Stimulated activated memory B cell treated with anti-CD40 and anti-IgM and Interleukin-4, amounts not matched to agents 10 μg/mL and 1 μg/mL and 100 μg/mL, for 72 hours (primary cell): ENCODE data around the gene C2CD2.
"Not testable (repeated sequence)": the region's sequence is repeated elsewhere in the genome, so short reads cannot be mapped to it uniquely, and the experiment has no call there.

Source experiments
- ATAC-seq: fragments of 150-1000 bp; cut with Tn5 transposase; 2 replicates; pipeline ENCODE4 v1.10.0; 2021
- H3K27ac Mint-ChIP-seq: one replicate; pipeline ENCODE4 v1.8.0; 2022; ENCODE audit warnings: mild to moderate bottlenecking, mixed read lengths
- H3K27me3 Mint-ChIP-seq: one replicate; pipeline ENCODE4 v1.8.0; 2022; ENCODE audit warnings: mixed read lengths
- H3K36me3 Mint-ChIP-seq: one replicate; pipeline ENCODE4 v1.8.0; 2022; ENCODE audit warnings: mixed read lengths
- H3K4me1 Mint-ChIP-seq: one replicate; pipeline ENCODE4 v1.8.0; 2022; ENCODE audit warnings: mixed read lengths
- H3K4me3 Mint-ChIP-seq: one replicate; pipeline ENCODE4 v1.8.0; 2022; ENCODE audit warnings: mild to moderate bottlenecking, moderate library complexity, mixed read lengths
- H3K9me3 Mint-ChIP-seq: one replicate; pipeline ENCODE4 v1.8.0; 2022; ENCODE audit warnings: mixed read lengths

The C2CD2 gene

GRCh38 chr21:41955516-41955915, 1.7 kb upstream of the C2CD2 start:
- H3K27me3 Mint-ChIP-seq = peaks cover 44% of the 10 kb centered on the region

GRCh38 chr21:41954654-41955499, 1.1 kb upstream of the C2CD2 start:
- Mint-ChIP-seq H3K4me1 (peaks cover 27% of the 10 kb centered on the region), H3K4me3 (peak overlapping the region; percentile 32), H3K27ac (peak overlapping the region; percentile 17), H3K27me3 (peaks cover 37% of the 10 kb centered on the region), H3K36me3 (peaks cover 6% of the 10 kb centered on the region), H3K9me3 (peaks cover 8% of the 10 kb centered on the region)
- no peak for ATAC-seq

More at GRCh38 chr21:41955516-41955915, 1.7 kb upstream of the C2CD2 start:
- peaks cover 6% of the 10 kb centered on the region for H3K36me3 Mint-ChIP-seq
- peak overlapping the region; percentile 17 for H3K27ac Mint-ChIP-seq
- H3K9me3 Mint-ChIP-seq = peaks cover 8% of the 10 kb centered on the region
- H3K4me3 Mint-ChIP-seq = peak overlapping the region; percentile 46
- no peak for ATAC-seq
- peaks cover 27% of the 10 kb centered on the region for H3K4me1 Mint-ChIP-seq

DNA sequence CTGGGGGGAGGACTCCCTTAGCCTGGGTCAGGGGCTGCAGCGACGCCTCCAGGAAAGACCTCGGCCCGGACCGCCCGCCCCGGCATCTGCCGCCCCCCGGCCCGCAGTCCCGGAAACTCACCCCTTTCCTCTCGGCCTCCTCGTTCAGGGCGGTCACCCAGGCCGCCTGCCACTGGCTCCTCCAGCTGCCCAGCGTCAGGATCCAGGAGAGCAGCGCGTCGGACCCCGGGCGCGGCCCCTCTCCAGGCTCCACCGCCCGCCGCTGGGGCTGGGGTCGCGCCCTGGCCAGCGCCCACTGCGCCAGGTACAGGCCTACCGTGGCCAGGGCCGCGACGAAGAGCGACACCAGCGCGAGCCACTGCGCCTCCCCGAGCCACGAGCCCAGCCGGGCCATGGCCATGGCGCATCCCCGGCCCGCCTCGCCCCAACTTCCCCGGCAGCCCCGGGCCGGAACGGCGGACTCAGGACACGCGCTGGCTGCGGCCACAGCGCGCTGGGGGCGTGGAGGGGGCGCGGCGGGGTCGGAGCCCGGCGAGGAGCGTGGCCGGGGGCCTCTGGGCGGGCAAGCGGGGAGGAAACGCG, 478 bp downstream of the C2CD2 start:
- no peak overlapping the region for H3K27ac Mint-ChIP-seq

GRCh38 chr21:41952568-41953248, 1.1 kb downstream of the C2CD2 start:
- Mint-ChIP-seq H3K27me3 (peaks cover 36% of the 10 kb centered on the region), H3K9me3 (peaks cover 11% of the 10 kb centered on the region), H3K36me3 (peaks cover 6% of the 10 kb centered on the region), H3K4me3 (peak overlapping the region; percentile 51), H3K27ac (no peak overlapping the region), H3K4me1 (peaks cover 27% of the 10 kb centered on the region)
- no peak for ATAC-seq

More for the DNA sequence above, 478 bp downstream of the C2CD2 start:
- Mint-ChIP-seq H3K9me3 (peaks cover 11% of the 10 kb centered on the region), H3K27me3 (peaks cover 36% of the 10 kb centered on the region), H3K36me3 (peaks cover 6% of the 10 kb centered on the region), H3K4me3 (peak overlapping the region; percentile 51), H3K4me1 (peaks cover 27% of the 10 kb centered on the region)
- ATAC-seq = peak; percentile 13

DNA sequence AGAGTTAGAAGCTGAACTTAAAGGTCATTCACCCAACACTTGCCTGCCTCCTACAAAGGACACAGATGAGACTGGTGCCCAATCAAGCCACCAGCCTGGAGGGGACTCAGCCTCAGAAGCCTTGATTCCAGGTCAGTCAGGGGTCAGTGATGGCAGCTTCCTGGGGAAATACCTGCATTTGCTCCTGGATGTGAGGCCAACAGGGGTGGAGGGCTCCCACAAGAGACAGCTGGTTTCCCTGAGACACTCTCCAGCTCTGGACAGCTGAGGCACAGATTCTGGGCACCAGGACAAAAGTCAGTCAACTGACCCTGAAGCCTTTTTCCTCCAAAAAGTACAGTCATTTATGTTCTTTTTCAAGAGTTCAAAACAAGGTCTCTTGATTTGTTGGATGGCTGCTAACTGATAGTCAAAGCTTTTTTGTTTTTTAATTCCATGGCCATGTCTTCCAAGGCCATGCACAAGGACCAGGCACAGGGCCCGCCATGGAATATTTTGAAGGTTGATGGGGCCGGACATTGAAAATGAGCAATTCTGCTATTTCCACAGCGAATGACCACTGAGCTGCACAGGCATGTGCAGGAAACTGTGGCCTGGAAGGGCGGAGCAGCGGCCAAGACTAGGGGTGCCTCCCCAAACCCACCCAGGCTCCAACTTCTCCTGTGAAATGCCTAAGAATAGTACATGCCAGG, 1.8 kb downstream of the C2CD2 start:
- peaks cover 6% of the 10 kb centered on the region for H3K36me3 Mint-ChIP-seq
- H3K4me3 Mint-ChIP-seq = peak overlapping the region; percentile 32
- peaks cover 11% of the 10 kb centered on the region for H3K9me3 Mint-ChIP-seq
- no peak for ATAC-seq
- H3K27me3 Mint-ChIP-seq = peaks cover 29% of the 10 kb centered on the region
- no peak overlapping the region for H3K27ac Mint-ChIP-seq
- H3K4me1 Mint-ChIP-seq = peaks cover 24% of the 10 kb centered on the region

DNA sequence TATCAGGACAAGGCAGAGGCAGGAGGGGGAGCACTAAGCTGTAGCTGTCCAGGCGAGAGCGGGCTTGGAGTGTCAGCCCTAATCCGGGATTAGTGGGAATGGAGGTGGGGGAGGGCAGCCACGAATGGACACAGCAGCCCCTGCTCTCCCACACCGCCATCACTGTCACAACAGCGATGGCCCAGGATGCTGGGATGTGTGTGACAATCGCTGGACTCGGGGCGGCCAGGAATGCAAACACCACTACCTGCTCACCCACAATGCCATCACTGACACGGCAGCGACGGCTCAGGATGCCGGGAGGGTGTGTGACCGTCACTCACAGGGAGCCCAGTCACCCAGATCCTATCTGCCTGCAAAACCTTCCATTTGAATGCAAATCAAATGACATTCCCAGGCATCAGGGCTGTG, 2.9 kb downstream of the C2CD2 start:
- ATAC-seq = no peak
- H3K27me3 Mint-ChIP-seq = peaks cover 19% of the 10 kb centered on the region

GRCh38 chr21:41949631-41950030, 4.2 kb downstream of the C2CD2 start:
- not testable (repeated sequence) for H3K4me1 Mint-ChIP-seq, H3K9me3 Mint-ChIP-seq, H3K27me3 Mint-ChIP-seq, ATAC-seq, H3K4me3 Mint-ChIP-seq, H3K36me3 Mint-ChIP-seq, H3K27ac Mint-ChIP-seq

More for the DNA sequence above, 2.9 kb downstream of the C2CD2 start:
- peaks cover 6% of the 10 kb centered on the region for H3K36me3 Mint-ChIP-seq
- H3K4me1 Mint-ChIP-seq = peaks cover 19% of the 10 kb centered on the region
- peaks cover 11% of the 10 kb centered on the region for H3K9me3 Mint-ChIP-seq
- no peak overlapping the region for H3K27ac Mint-ChIP-seq
- H3K4me3 Mint-ChIP-seq = no peak overlapping the region

DNA sequence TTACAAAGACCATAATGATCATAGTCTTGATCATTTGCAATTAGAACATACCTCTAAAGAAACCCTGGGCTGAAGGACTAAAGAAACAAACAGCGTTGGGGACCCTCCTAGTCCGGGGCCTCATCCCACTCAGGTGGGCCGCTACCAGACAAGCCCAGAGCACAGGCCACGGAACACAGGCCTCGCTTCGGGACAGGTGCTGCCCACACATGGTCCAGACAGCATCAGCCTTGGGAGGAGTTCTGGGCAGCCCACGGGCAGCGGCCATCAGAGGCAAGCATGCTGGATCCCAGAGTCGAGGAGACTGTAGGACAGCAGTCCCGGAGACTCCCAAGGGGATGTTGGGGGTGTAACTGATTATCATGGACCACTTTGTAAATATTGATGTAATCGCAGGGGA, 4.9 kb downstream of the C2CD2 start:
- Mint-ChIP-seq H3K4me1 (no peaks in the 10 kb centered on the region), H3K27me3 (no peaks in the 10 kb centered on the region), H3K27ac (no peak overlapping the region), H3K4me3 (no peak overlapping the region), H3K36me3 (no peaks in the 10 kb centered on the region), H3K9me3 (peaks cover 7% of the 10 kb centered on the region)
- ATAC-seq = no peak

- Mint-ChIP-seq H3K9me3 (peaks cover 7% of the 10 kb centered on the region), H3K27ac (no peak overlapping the region), H3K4me1 (no peaks in the 10 kb centered on the region), H3K27me3 (no peaks in the 10 kb centered on the region), H3K4me3 (no peak overlapping the region), H3K36me3 (no peaks in the 10 kb centered on the region)
- no peak for ATAC-seq
Measured at GRCh38 chr21:41948078-41948895, 5.5 kb downstream of the C2CD2 start.

- no peak for ATAC-seq
- Mint-ChIP-seq H3K36me3 (peaks cover 4% of the 10 kb centered on the region), H3K27ac (peak overlapping the region; percentile 29), H3K9me3 (peaks cover 7% of the 10 kb centered on the region), H3K4me3 (no peak overlapping the region), H3K27me3 (no peaks in the 10 kb centered on the region), H3K4me1 (no peaks in the 10 kb centered on the region)
Measured at GRCh38 chr21:41945982-41946381, 7.8 kb downstream of the C2CD2 start.

- H3K9me3 Mint-ChIP-seq = peaks cover 4% of the 10 kb centered on the region
- H3K27ac Mint-ChIP-seq = no peak overlapping the region
- H3K4me1 Mint-ChIP-seq = no peaks in the 10 kb centered on the region
- no peak for ATAC-seq
- H3K27me3 Mint-ChIP-seq = no peaks in the 10 kb centered on the region
- peaks cover 4% of the 10 kb centered on the region for H3K36me3 Mint-ChIP-seq
- no peak overlapping the region for H3K4me3 Mint-ChIP-seq
Measured at GRCh38 chr21:41943851-41944250, 10.0 kb downstream of the C2CD2 start.

- Mint-ChIP-seq H3K4me1 (no peaks in the 10 kb centered on the region), H3K36me3 (peaks cover 4% of the 10 kb centered on the region), H3K27ac (no peak overlapping the region), H3K4me3 (no peak overlapping the region), H3K9me3 (peaks cover 4% of the 10 kb centered on the region), H3K27me3 (no peaks in the 10 kb centered on the region)
- ATAC-seq = no peak
Measured at GRCh38 chr21:41942457-41942856, 11.4 kb downstream of the C2CD2 start.

- Mint-ChIP-seq H3K36me3 (peaks cover 4% of the 10 kb centered on the region), H3K4me3 (no peak overlapping the region), H3K27me3 (no peaks in the 10 kb centered on the region), H3K9me3 (peaks cover 4% of the 10 kb centered on the region), H3K27ac (no peak overlapping the region), H3K4me1 (no peaks in the 10 kb centered on the region)
- ATAC-seq = no peak
Measured at GRCh38 chr21:41941941-41942340, 11.9 kb downstream of the C2CD2 start.

GRCh38 chr21:41940431-41940830, 13.4 kb downstream of the C2CD2 start:
- H3K4me1 Mint-ChIP-seq = no peaks in the 10 kb centered on the region

More at GRCh38 chr21:41940431-41940830, 13.4 kb downstream of the C2CD2 start:
- Mint-ChIP-seq H3K27me3 (no peaks in the 10 kb centered on the region), H3K27ac (no peak overlapping the region), H3K9me3 (peaks cover 4% of the 10 kb centered on the region), H3K4me3 (no peak overlapping the region), H3K36me3 (peaks cover 4% of the 10 kb centered on the region)
- ATAC-seq = no peak
